Esophagus muscularis mucosa (tissue), 4 donors: ENCODE results near the gene DAO. TPM values are rescaled to one million over a fixed set of nuclear protein-coding genes. Genes with fewer than 3 reads are reported as not detected.

ENCODE experiments used
- DNase-seq: peaks from one replicate; pipeline ENCODE4 v3.0.0-alpha.2; 2017; ENCODE audit errors: extremely low spot score
- H3K27ac ChIP-seq, 4 donors: fragments of 200-600 bp; sonication (generic); replicated peaks in 1 of 4; 1 replicate in 3 of 4; 2 replicates in 1 of 4; pipeline ENCODE4 v1.5.1; 2016 to 2019; ENCODE audit warnings: mild to moderate bottlenecking in 1 of 4
- H3K27me3 ChIP-seq, 4 donors: fragments of 200-600 bp; sonication (generic); one replicate each; pipeline versions ENCODE4 v1.5.1 to v1.6.0; 2016 to 2019
- H3K36me3 ChIP-seq, 4 donors: fragments of 200-600 bp; sonication (generic); one replicate each; pipeline ENCODE4 v1.5.1; 2016 to 2019
- H3K4me1 ChIP-seq, 4 donors: fragments of 200-600 bp; sonication (generic); one replicate each; pipeline ENCODE4 v1.5.1; 2016 to 2019
- H3K4me3 ChIP-seq, 4 donors: fragments of 200-600 bp; sonication (generic); 1 replicate in 2 of 4; 2 replicates in 2 of 4; pipeline ENCODE4 v1.5.1; 2016 to 2019; ENCODE audit warnings: mild to moderate bottlenecking in 4 of 4, moderate library complexity in 1 of 4
- H3K9me3 ChIP-seq, 4 donors: fragments of 200-600 bp; sonication (generic); 1 replicate in 3 of 4; 2 replicates in 1 of 4; pipeline ENCODE4 v1.5.1; 2016 to 2019
- CTCF ChIP-seq, 3 experiments: fragments of 200-600 bp in 2 of 3; fragments of 450-650 bp in 1 of 3; sonication (generic) in 2 of 3; IDR thresholded peaks; one replicate each; pipeline ENCODE4 v1.5.1; 2017 to 2019; ENCODE audit warnings: antibody characterized with exemption in 3 of 3, mild to moderate bottlenecking in 2 of 3, moderate library complexity in 1 of 3
- EP300 ChIP-seq: sonication (generic); formaldehyde crosslinking; IDR thresholded peaks from one replicate; pipeline ENCODE4 v1.6.1; 2017; ENCODE audit warnings: antibody characterized with exemption
- POLR2A ChIP-seq: fragments of 450-650 bp; IDR thresholded peaks from one replicate; pipeline ENCODE4 v1.6.1; 2017; ENCODE audit warnings: antibody characterized with exemption, moderate library complexity, mild to moderate bottlenecking, low read depth
- POLR2AphosphoS5 ChIP-seq, 2 donors: sonication (generic); formaldehyde crosslinking; IDR thresholded peaks; one replicate each; pipeline ENCODE4 v1.6.1; 2017; ENCODE audit warnings: antibody characterized with exemption in 2 of 2
- WGBS: methylation state at CpG from one replicate; pipeline ENCODE4 v1.1.5; 2018; 5-methylcytosine and 5-hydroxymethylcytosine counted together
- intact Hi-C: fragments of 100-400 bp; cut with DNase I; formaldehyde crosslinking; loops from one replicate; pipeline ENCODE4 v1.15.1; 2023
- total RNA-seq, 4 donors: library from RNA; depleted of rRNA; stranded (reverse); fragments of >200 nt; gene quantifications; one replicate each; pipeline versions ENCODE4 v1.1.0 to v1.2.1, GENCODE V29; 2016

Gene DAO
- total RNA-seq, 4 donors from 2014 or later: not detected

GRCh38 chr12:108896336-108896735, 16.4 kb downstream of the DAO start:
- H3K4me3 ChIP-seq: no peak overlapping the region
- TF ChIP-seq EP300: no peak
- no peak for TF ChIP-seq POLR2AphosphoS5 (IDR thresholded peaks at IDR 0.05)
- TF ChIP-seq POLR2A: no peak
- no peak for TF ChIP-seq CTCF (IDR thresholded peaks at IDR 0.05)
- intact Hi-C loops: no loop called here
- WGBS: 49% methylated on average over 8 of the region's 8 CpGs
- no peaks in the 10 kb centered on the region for H3K36me3 ChIP-seq
- DNase-seq: no peak
- H3K27me3 ChIP-seq: peaks cover 0 to 5% (median 0%) of the 10 kb centered on the region in 4 donors
- no peaks in the 10 kb centered on the region for H3K9me3 ChIP-seq
- H3K27ac ChIP-seq: no peak overlapping the region
- H3K4me1 ChIP-seq: no peaks in the 10 kb centered on the region

GRCh38 chr12:108896817-108897216, 16.9 kb downstream of the DAO start:
- no peaks in the 10 kb centered on the region for H3K4me1 ChIP-seq
- peaks cover 0 to 5% (median 0%) of the 10 kb centered on the region in 4 donors for H3K27me3 ChIP-seq
- TF ChIP-seq POLR2A: no peak
- no peak for TF ChIP-seq CTCF (IDR thresholded peaks at IDR 0.05)
- no peak for TF ChIP-seq EP300
- TF ChIP-seq POLR2AphosphoS5 (IDR thresholded peaks at IDR 0.05): no peak
- 85% methylated on average over 4 of the region's 4 CpGs for WGBS
- no peaks in the 10 kb centered on the region for H3K36me3 ChIP-seq
- intact Hi-C loops: no loop called here
- H3K4me3 ChIP-seq: no peak overlapping the region
- no peaks in the 10 kb centered on the region for H3K9me3 ChIP-seq
- H3K27ac ChIP-seq: no peak overlapping the region
- no peak for DNase-seq

GRCh38 chr12:108899145-108899544, 19.3 kb downstream of the DAO start:
- Histone ChIP-seq H3K4me3 (no peak overlapping the region), H3K27ac (no peak overlapping the region), H3K27me3 (peaks cover 0 to 5% (median 0%) of the 10 kb centered on the region in 4 donors), H3K4me1 (no peaks in the 10 kb centered on the region), H3K9me3 (no peaks in the 10 kb centered on the region), H3K36me3 (no peaks in the 10 kb centered on the region)
- TF ChIP-seq POLR2AphosphoS5 (IDR thresholded peaks at IDR 0.05): no peak
- TF ChIP-seq POLR2A: no peak
- no peak for TF ChIP-seq CTCF (IDR thresholded peaks at IDR 0.05)
- no peak for TF ChIP-seq EP300
- WGBS: 80% methylated on average over 5 of the region's 5 CpGs
- intact Hi-C loops: no loop called here
- no peak for DNase-seq

GRCh38 chr12:108905725-108906124, 25.8 kb downstream of the DAO start:
- TF ChIP-seq POLR2A (no peak), POLR2AphosphoS5 (IDR thresholded peaks at IDR 0.05) (no peak), CTCF (IDR thresholded peaks at IDR 0.05) (no peak), EP300 (no peak)
- Histone ChIP-seq H3K4me3 (no peak overlapping the region), H3K27me3 (no peaks in the 10 kb centered on the region), H3K36me3 (no peaks in the 10 kb centered on the region), H3K27ac (no peak overlapping the region), H3K4me1 (peaks cover 0 to 4% (median 0%) of the 10 kb centered on the region in 4 donors), H3K9me3 (no peaks in the 10 kb centered on the region)
- 74% methylated on average over 5 of the region's 5 CpGs for WGBS
- intact Hi-C loops: no loop called here
- no peak for DNase-seq

- 75% methylated on average over 2 of the region's 2 CpGs for WGBS
- H3K4me1 ChIP-seq: peaks cover 0 to 4% (median 0%) of the 10 kb centered on the region in 4 donors
- TF ChIP-seq CTCF (IDR thresholded peaks at IDR 0.05) (no peak), POLR2A (no peak), EP300 (no peak), POLR2AphosphoS5 (IDR thresholded peaks at IDR 0.05) (no peak)
- H3K27me3 ChIP-seq: no peaks in the 10 kb centered on the region
- no peak overlapping the region for H3K27ac ChIP-seq
- no peak for DNase-seq
- intact Hi-C loops: no loop called here
- H3K4me3 ChIP-seq: no peak overlapping the region
- H3K9me3 ChIP-seq: no peaks in the 10 kb centered on the region
- H3K36me3 ChIP-seq: no peaks in the 10 kb centered on the region
Measured at GRCh38 chr12:108906971-108907370, 27.1 kb downstream of the DAO start.
